COLO668 (cell line): ENCODE results near the gene EVI5.
"Not testable (repeated sequence)": the region's sequence is repeated elsewhere in the genome, so short reads cannot be mapped to it uniquely, and the experiment has no call there.

Experiments
- DNase-seq: peaks from one replicate; lab custom pipeline; 2025; ENCODE audit not compliant: unreplicated experiment; lab: John Stamatoyannopoulos, UW

The EVI5 gene

GRCh38 chr1:92527670-92528069 is 257.2 kb downstream of the EVI5 start:
- no peak for DNase-seq

- not testable (repeated sequence) for DNase-seq
Measured at GRCh38 chr1:92524944-92525590, 259.8 kb downstream of the EVI5 start.

- no peak for DNase-seq
Measured at GRCh38 chr1:92519043-92519442, 265.9 kb downstream of the EVI5 start.

GRCh38 chr1:92516574-92516973 is 268.3 kb downstream of the EVI5 start:
- DNase-seq: no peak

- no peak for DNase-seq
Measured at GRCh38 chr1:92515796-92516201, 269.1 kb downstream of the EVI5 start.

- no peak for DNase-seq
Measured at GRCh38 chr1:92511541-92511940, 273.4 kb downstream of the EVI5 start.

- DNase-seq: no peak
Measured at GRCh38 chr1:92509619-92510018, 275.3 kb downstream of the EVI5 start.

- DNase-seq: no peak
Measured at GRCh38 chr1:92505015-92505692, 279.8 kb downstream of the EVI5 start.

- DNase-seq: no peak
Measured at GRCh38 chr1:92504291-92505014, 280.5 kb downstream of the EVI5 start.

- no peak for DNase-seq
Measured at GRCh38 chr1:92503926-92504285, 281.0 kb downstream of the EVI5 start.

- DNase-seq: no peak
Measured at GRCh38 chr1:92503043-92503925, 281.6 kb downstream of the EVI5 start.

- no peak for DNase-seq
Measured at GRCh38 chr1:92502247-92502646, 282.7 kb downstream of the EVI5 start.

- no peak for DNase-seq
Measured at GRCh38 chr1:92500552-92500951, 284.4 kb downstream of the EVI5 start.

- no peak for DNase-seq
Measured at GRCh38 chr1:92495392-92496063, 289.4 kb downstream of the EVI5 start.

- no peak for DNase-seq
Measured at GRCh38 chr1:92494485-92495141, 290.3 kb downstream of the EVI5 start.

GRCh38 chr1:92493139-92493538 is 291.8 kb downstream of the EVI5 start:
- DNase-seq: no peak

- no peak for DNase-seq
Measured at GRCh38 chr1:92488832-92489231, 296.1 kb downstream of the EVI5 start.

- DNase-seq: no peak
Measured at GRCh38 chr1:92488416-92488815, 296.5 kb downstream of the EVI5 start.

- no peak for DNase-seq
Measured at GRCh38 chr1:92487078-92487605, 297.8 kb downstream of the EVI5 start.
